Epithelial cell of esophagus (primary cell): ENCODE results near the gene GPR173.

ENCODE experiments used
- DNase-seq: peaks from one replicate; pipeline ENCODE4 v3.0.0; 2010; ENCODE audit warnings: low read depth
- H3K4me3 ChIP-seq: 2 replicates; pipeline ENCODE4 v1.5.1; 2011; ENCODE audit warnings: mild to moderate bottlenecking, low read length, control low read depth
- TF ChIP-seq, protein P1 (sequence below): IDR thresholded peaks from 2 replicates; pipeline ENCODE4 v1.5.1; 2011; ENCODE audit warnings: low read depth, mild to moderate bottlenecking, low read length, control low read depth, inconsistent platforms; ENCODE audit not compliant: insufficient read depth; ENCODE audit errors: missing control alignments

Gene GPR173

GRCh38 chrX:53084043-53084570 is 35.5 kb downstream of the GPR173 start:
- TF ChIP-seq, protein P1, sequence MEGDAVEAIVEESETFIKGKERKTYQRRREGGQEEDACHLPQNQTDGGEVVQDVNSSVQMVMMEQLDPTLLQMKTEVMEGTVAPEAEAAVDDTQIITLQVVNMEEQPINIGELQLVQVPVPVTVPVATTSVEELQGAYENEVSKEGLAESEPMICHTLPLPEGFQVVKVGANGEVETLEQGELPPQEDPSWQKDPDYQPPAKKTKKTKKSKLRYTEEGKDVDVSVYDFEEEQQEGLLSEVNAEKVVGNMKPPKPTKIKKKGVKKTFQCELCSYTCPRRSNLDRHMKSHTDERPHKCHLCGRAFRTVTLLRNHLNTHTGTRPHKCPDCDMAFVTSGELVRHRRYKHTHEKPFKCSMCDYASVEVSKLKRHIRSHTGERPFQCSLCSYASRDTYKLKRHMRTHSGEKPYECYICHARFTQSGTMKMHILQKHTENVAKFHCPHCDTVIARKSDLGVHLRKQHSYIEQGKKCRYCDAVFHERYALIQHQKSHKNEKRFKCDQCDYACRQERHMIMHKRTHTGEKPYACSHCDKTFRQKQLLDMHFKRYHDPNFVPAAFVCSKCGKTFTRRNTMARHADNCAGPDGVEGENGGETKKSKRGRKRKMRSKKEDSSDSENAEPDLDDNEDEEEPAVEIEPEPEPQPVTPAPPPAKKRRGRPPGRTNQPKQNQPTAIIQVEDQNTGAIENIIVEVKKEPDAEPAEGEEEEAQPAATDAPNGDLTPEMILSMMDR, result no peak
- H3K4me3 ChIP-seq, result no peak overlapping the region

GRCh38 chrX:53084863-53085262 is 36.3 kb downstream of the GPR173 start:
- TF ChIP-seq, protein P1, result no peak
- H3K4me3 ChIP-seq, result no peak overlapping the region
- DNase-seq, result no peak

More at GRCh38 chrX:53084043-53084570, 35.5 kb downstream of the GPR173 start:
- no peak for DNase-seq

- no peak for DNase-seq
- TF ChIP-seq, protein P1, result no peak
- no peak overlapping the region for H3K4me3 ChIP-seq
Measured at GRCh38 chrX:53085661-53086229, 37.2 kb downstream of the GPR173 start.

DNA sequence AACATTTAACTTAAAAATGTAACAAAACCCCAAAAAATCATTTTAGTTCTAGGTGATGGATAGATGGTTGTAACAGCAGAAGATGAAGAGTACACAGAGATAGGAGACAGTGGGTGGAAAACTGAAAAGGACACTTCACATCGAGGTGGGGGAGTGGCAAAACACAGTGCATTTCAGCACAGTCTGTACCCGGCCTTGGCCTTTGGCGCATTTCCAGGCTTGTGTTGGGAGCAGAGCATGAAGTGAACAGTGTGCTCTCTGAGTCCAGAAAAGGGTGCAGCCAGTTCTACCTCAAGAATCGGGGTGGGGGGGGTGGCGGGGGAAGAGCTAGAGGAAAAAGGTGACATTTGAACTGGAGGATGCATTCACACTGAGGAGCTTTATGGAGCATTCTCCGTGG is 37.9 kb downstream of the GPR173 start:
- DNase-seq, result no peak
- TF ChIP-seq, protein P1, result no peak
- H3K4me3 ChIP-seq, result no peak overlapping the region

DNA sequence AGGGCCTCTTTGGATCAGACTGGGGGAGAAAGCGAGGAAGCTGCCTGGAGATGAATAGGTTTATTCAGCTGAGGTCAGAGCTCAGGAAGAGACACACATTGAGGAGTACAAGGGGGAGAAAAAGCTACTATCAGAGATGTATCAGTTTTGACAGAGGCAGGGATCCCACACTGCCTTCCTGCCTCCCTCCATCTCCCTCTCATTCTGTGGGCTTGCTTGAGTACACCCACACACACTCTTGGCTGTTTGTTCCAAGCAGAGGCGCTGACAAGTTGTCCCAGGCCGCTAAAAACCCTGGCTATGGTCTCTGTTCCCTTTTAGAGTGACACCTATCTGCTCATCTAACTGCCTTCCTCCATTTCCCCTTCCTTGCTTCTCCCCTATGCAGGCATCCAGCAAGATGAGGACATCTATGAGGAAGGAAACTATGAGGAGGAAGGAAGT is 38.8 kb downstream of the GPR173 start:
- no peak overlapping the region for H3K4me3 ChIP-seq
- DNase-seq, result no peak
- TF ChIP-seq, protein P1, result no peak

DNA sequence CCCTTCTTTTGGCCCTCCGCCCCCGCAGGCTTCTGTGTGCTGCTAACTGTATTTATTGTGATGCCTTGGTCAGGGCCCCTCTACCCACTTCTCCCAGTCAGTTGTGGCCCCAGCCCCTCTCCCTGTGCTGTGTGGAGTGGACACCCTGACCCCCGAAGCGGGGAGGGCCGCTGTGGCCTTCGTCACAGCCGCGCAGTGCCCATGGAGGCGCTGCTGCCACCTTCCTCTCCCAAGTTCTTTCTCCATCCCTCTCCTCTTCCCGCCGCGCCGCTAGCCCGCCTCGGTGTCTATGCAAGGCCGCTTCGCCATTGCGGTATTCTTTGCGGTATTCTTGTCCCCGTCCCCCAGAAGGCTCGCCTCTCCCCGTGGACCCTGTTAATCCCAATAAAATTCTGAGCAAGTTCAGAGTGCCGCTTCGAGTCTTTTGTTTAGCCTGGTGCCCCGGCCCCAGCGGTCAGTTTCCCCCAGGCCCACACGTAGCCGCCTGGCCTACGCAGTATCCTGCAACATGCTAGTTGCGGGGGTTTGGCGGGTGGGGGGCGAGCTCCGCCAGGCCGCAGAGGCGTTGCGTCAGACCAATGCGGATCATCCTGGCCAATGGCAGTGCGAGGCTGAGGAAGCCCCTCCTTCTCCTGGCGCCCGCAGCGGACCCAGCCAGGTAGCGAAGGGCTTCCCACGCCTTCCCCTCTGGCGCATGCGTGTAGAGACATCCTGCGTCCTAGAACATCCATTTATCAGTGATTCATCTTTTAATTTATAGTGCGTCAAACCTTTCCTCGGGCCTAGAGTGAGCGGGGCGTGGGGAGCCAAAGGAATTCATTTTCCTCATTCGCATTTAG is 39.8 kb downstream of the GPR173 start:
- DNase-seq, result peak; percentile 89
- TF ChIP-seq, protein P1, result no peak
- peak overlapping the region; percentile 47 for H3K4me3 ChIP-seq
